Mesothelial cell of epicardium (in vitro differentiated cells): Measurements from ENCODE around the gene JPH3. TPM values are rescaled to one million over a fixed set of nuclear protein-coding genes. Genes with fewer than 3 reads are reported as not detected.

Experiments used
- DNase-seq, 2 experiments: peaks; one replicate each; pipeline ENCODE4 v3.0.0; 2021; ENCODE audit warnings: low spot score in 2 of 2; ENCODE audit not compliant: unreplicated experiment in 2 of 2
- H3K27ac Mint-ChIP-seq: 2 replicates; pipeline ENCODE4 v1.8.0; 2021; ENCODE audit warnings: mixed read lengths
- H3K27me3 Mint-ChIP-seq: 2 replicates; pipeline ENCODE4 v1.8.0; 2021; ENCODE audit warnings: low read depth, mixed read lengths
- H3K36me3 Mint-ChIP-seq: 2 replicates; pipeline ENCODE4 v1.8.0; 2021; ENCODE audit warnings: mixed read lengths
- H3K4me1 Mint-ChIP-seq: 2 replicates; pipeline ENCODE4 v1.8.0; 2021; ENCODE audit warnings: mixed read lengths
- H3K4me3 Mint-ChIP-seq: 2 replicates; pipeline ENCODE4 v1.8.0; 2021; ENCODE audit warnings: mild to moderate bottlenecking, moderate library complexity, mixed read lengths
- H3K9me3 Mint-ChIP-seq: 2 replicates; pipeline ENCODE4 v1.8.0; 2021; ENCODE audit warnings: mixed read lengths
- total RNA-seq: library from RNA; stranded (reverse); gene quantifications from 3 replicates; pipeline ENCODE4 v1.2.1, GENCODE V29; 2021
- TF ChIP-seq, protein P1 (sequence below): fragments of 200-600 bp; sonication (generic); IDR thresholded peaks from one replicate; pipeline ENCODE4 v1.5.0; 2021; ENCODE audit warnings: antibody characterized with exemption; ENCODE audit not compliant: unreplicated experiment

The JPH3 gene
- total RNA-seq, 1 donor from 2014 or later, result 16.8 TPM

DNA sequence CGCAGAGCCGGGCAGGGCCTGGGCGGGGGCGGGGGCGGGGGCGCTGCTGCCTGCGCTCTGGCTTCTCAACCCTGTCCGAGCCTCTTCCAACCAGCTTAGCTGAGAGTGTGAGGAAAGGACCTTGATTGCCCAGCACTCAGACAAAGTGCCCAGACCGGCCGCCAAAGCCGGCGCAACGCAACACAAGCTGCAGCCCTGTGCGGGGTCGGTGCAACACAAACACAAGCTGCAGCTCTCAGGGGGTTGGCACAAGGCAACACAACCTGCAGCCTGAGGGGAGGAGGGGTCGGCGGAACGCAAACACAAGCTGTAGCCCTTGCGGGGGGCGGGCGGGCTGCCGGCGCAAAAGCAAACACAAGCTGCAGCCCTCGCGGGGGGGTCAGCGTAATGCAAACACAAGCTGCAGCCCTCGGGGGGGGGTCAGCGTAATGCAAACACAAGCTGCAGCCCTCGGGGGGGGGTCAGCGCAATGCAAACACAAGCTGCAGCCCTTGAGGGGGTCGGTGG, 103.5 kb downstream of the JPH3 start:
- H3K9me3 Mint-ChIP-seq, result no peaks in the 10 kb centered on the region
- TF ChIP-seq, protein P1, sequence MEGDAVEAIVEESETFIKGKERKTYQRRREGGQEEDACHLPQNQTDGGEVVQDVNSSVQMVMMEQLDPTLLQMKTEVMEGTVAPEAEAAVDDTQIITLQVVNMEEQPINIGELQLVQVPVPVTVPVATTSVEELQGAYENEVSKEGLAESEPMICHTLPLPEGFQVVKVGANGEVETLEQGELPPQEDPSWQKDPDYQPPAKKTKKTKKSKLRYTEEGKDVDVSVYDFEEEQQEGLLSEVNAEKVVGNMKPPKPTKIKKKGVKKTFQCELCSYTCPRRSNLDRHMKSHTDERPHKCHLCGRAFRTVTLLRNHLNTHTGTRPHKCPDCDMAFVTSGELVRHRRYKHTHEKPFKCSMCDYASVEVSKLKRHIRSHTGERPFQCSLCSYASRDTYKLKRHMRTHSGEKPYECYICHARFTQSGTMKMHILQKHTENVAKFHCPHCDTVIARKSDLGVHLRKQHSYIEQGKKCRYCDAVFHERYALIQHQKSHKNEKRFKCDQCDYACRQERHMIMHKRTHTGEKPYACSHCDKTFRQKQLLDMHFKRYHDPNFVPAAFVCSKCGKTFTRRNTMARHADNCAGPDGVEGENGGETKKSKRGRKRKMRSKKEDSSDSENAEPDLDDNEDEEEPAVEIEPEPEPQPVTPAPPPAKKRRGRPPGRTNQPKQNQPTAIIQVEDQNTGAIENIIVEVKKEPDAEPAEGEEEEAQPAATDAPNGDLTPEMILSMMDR, result no peak
- H3K27ac Mint-ChIP-seq, result no peak overlapping the region
- no peak overlapping the region for H3K4me3 Mint-ChIP-seq
- no peak for DNase-seq
- no peaks in the 10 kb centered on the region for H3K27me3 Mint-ChIP-seq
- no peaks in the 10 kb centered on the region for H3K4me1 Mint-ChIP-seq
- H3K36me3 Mint-ChIP-seq, result peaks cover 8% of the 10 kb centered on the region

DNA sequence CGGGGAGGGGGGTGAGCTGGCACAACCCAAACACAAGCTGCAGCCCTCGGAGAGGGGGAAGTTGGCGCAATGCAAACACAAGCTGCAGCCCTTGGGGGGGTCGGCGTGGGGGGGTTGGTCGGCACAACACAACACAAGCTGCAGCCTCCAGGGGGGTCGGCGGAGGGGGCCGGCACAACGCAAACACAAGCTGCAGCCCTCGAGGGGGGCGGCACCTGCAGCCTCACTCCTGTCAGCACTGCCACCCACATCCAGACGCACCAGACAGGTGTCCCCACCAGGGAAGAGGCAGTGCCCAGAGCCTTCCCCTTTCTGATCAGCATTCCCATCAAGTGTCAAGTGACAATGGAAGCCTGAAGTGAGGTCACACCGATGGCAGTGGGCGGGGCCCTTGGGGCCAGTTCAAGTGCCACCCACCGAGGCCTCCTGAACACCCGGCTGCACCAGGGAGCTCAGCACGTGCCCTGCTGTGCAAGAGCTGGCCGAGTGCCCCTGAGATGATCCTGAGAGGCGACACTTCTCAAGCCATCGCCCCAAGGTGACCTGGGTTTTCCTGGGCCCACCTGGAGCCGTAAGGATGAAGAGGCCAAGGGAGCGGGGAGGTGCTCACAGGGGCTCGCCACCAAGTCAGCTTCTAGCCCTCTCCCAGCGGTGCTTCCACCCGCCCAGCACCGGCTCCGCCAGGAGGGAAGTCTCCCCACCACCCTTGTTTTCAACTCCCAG, 104.1 kb downstream of the JPH3 start:
- Mint-ChIP-seq H3K36me3 (peaks cover 8% of the 10 kb centered on the region), H3K4me3 (no peak overlapping the region), H3K27ac (no peak overlapping the region), H3K4me1 (no peaks in the 10 kb centered on the region), H3K27me3 (no peaks in the 10 kb centered on the region), H3K9me3 (no peaks in the 10 kb centered on the region)
- no peak for DNase-seq
- TF ChIP-seq, protein P1, result no peak

DNA sequence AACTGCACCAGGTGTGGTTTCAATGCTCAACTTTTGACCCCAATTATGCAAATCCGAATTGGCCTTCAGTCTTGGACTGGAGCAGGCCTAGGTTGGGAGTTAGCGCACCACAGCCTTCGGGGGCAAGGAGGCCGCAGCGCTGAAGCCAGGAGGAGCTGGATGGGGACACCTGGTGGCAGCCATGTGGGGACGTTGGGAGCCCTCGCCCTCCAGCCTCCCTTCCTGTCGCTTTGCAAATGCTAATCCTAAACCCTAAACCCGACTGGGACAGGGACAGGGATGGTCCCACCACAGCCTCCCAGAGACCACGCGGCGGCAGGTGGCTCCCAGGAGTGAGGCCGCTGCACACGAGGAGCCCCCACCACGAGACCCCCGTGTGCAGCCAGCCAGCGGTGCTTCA, 104.8 kb downstream of the JPH3 start:
- Mint-ChIP-seq H3K36me3 (peaks cover 8% of the 10 kb centered on the region), H3K4me3 (no peak overlapping the region), H3K27ac (no peak overlapping the region), H3K9me3 (no peaks in the 10 kb centered on the region), H3K4me1 (no peaks in the 10 kb centered on the region), H3K27me3 (no peaks in the 10 kb centered on the region)
- DNase-seq, result no peak
- TF ChIP-seq, protein P1, result no peak

DNA sequence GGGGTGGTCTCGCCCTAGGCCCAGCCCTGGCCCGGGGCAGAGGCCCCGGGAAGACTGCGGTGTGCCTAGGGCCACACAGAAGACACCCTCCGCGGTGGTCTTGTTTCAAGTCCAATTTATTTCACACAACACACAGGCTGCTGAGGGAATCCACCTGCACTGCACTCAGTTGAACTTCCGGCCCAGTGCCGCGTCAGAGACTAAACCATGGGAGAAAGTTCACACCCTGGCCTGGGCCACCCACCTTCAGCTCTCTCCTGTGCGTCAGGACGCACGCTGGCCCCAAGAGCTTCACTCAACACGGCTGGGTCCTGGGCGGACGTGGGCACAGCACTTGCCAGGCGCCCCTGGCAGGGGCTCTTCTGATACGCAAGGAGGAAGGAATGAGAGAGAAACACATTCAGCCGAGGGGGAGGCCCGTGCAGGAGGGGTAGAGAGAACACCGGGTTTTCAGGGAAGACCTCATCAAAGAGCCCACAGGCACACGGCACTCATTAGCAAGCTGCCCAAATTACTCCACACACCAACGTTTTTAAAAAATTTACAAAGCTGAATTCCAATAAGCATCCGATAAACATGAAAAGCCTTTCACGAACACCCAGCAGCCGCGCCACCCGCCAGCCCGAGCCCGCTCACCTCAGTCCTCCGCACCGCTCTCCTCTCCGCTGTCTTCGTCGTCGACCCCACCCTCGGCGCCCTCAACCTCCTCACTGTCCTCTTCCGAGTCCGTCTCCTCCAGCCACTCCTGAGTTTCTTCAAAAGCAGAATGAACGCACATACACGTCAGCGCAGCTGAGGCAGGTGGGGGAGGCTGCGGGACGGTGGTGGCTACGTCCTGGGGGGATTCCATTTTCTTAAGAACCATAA, 105.6 kb downstream of the JPH3 start:
- Mint-ChIP-seq H3K27me3 (no peaks in the 10 kb centered on the region), H3K9me3 (no peaks in the 10 kb centered on the region), H3K4me3 (no peak overlapping the region), H3K27ac (no peak overlapping the region), H3K4me1 (no peaks in the 10 kb centered on the region), H3K36me3 (peaks cover 8% of the 10 kb centered on the region)
- DNase-seq, result no peak
- TF ChIP-seq, protein P1, result no peak

DNA sequence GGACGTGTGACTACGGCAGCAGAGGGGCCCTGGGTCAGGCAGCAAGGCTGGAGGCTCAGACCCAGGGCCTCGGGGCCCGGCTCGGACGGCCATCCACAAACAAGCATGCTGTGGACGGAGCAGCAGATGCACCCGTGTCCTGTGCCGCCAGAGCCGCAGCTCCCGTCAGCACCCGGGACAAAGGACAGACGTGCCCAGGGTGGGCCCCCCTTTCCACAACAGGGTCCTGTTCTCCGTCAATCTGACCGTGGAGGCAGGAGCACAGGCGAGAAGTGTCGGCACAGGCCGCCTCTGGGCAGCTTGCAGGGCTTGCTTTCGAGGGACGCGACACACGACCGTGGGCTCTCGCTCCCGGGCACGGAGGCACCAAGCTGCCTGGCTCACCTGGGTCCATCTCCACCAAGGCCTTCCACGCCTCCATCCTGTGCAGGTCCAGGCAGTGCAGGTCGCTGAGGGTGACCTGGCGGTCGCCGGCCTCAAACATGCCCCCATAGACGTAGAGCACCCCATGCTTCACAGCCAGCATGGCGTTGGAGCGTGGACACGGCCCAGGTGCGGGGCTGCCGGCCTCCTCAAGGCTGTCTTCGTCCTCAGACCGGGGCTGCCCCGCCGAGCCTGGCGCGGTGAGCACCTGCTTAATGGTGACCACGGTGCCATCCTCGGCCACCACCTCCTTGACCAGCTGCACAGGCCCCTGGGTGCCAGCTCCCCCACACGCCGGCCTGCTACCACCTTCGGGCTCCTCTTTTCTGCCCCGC, 106.8 kb downstream of the JPH3 start:
- H3K27ac Mint-ChIP-seq, result no peak overlapping the region
- H3K4me1 Mint-ChIP-seq, result no peaks in the 10 kb centered on the region
- DNase-seq, result no peak
- no peaks in the 10 kb centered on the region for H3K27me3 Mint-ChIP-seq
- TF ChIP-seq, protein P1, result no peak
- H3K4me3 Mint-ChIP-seq, result no peak overlapping the region
- H3K9me3 Mint-ChIP-seq, result no peaks in the 10 kb centered on the region
- H3K36me3 Mint-ChIP-seq, result peaks cover 5% of the 10 kb centered on the region
